Kidney epithelial cell (primary cell): ENCODE data around the gene HEBP2. TPM values are rescaled to one million over a fixed set of nuclear protein-coding genes. Genes with fewer than 3 reads are reported as not detected.

Experiments
- DNase-seq: peaks from one replicate; pipeline ENCODE4 v3.0.0-alpha.2; 2010; ENCODE audit warnings: low read depth
- H3K27me3 ChIP-seq: 2 replicates; pipeline ENCODE4 v1.6.0; 2011; ENCODE audit warnings: low read length; ENCODE audit not compliant: control insufficient read depth, insufficient read depth
- H3K36me3 ChIP-seq: 2 replicates; pipeline ENCODE4 v1.5.1; 2011; ENCODE audit warnings: low read length; ENCODE audit not compliant: control insufficient read depth, insufficient read depth
- H3K4me3 ChIP-seq: 2 replicates; pipeline ENCODE4 v1.5.1; 2011; ENCODE audit warnings: low read depth, mild to moderate bottlenecking, control low read depth, low read length
- total RNA-seq: library from RNA; depleted of rRNA; stranded (reverse); fragments of >200 nt; gene quantifications from 2 replicates; pipeline ENCODE4 v1.2.3, GENCODE V29; 2015
- TF ChIP-seq, protein P1 (sequence below): IDR thresholded peaks from 2 replicates; pipeline ENCODE4 v1.5.1; 2011; ENCODE audit warnings: mild to moderate bottlenecking, moderate library complexity, low read length, control low read depth, inconsistent platforms; ENCODE audit not compliant: insufficient read depth, poor library complexity, severe bottlenecking

Gene HEBP2
- total RNA-seq, 1 donor from 2014 or later: 82.1 TPM

DNA sequence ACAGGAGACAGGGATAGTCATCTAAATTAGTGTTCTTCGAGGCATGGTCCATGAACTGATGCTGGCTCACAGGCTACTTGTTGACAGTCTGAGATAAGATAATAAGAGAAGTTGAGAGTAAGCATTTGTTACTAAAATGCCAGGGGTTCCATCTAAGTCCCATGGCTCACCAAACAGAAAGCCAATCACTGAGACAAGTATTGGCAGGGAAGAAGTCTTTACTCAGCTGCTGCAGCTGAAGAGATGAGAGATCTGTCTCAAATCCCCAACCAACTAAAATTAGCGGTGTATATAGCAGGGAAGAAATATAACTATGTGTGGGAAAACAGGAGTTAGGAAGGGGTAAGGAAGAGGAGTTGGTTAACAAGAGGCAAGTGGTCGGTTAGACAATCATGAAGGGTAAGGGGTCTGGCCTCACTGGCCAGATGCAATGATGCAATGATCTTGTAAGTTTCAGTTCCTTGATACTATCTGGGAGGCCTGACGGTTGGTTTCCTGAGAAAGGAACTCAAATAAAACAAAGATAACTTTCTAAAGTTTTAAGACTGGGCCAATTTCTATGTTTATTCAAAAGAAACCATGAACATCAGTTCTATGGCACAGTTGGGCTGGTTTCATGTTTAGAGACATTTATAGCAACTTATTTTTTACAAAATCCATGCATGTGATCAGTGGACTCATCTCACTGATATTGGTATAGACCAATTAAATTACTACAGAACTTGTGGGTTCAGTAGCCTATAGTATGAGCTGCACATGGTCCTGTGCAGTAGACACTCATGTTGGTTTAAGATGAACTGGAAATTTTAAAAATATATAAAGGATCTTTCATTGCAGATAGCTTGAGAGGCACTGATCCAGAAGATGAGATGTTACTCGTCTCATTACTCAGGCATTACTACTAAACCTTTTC is 9.9 kb upstream of the HEBP2 start:
- DNase-seq: no peak
- no peaks in the 10 kb centered on the region for H3K27me3 ChIP-seq
- no peaks in the 10 kb centered on the region for H3K36me3 ChIP-seq
- TF ChIP-seq, protein P1, sequence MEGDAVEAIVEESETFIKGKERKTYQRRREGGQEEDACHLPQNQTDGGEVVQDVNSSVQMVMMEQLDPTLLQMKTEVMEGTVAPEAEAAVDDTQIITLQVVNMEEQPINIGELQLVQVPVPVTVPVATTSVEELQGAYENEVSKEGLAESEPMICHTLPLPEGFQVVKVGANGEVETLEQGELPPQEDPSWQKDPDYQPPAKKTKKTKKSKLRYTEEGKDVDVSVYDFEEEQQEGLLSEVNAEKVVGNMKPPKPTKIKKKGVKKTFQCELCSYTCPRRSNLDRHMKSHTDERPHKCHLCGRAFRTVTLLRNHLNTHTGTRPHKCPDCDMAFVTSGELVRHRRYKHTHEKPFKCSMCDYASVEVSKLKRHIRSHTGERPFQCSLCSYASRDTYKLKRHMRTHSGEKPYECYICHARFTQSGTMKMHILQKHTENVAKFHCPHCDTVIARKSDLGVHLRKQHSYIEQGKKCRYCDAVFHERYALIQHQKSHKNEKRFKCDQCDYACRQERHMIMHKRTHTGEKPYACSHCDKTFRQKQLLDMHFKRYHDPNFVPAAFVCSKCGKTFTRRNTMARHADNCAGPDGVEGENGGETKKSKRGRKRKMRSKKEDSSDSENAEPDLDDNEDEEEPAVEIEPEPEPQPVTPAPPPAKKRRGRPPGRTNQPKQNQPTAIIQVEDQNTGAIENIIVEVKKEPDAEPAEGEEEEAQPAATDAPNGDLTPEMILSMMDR: no peak
- H3K4me3 ChIP-seq: no peak overlapping the region

- TF ChIP-seq, protein P1: no peak
- no peaks in the 10 kb centered on the region for H3K27me3 ChIP-seq
- no peaks in the 10 kb centered on the region for H3K36me3 ChIP-seq
- DNase-seq: no peak
- H3K4me3 ChIP-seq: no peak overlapping the region
These were observed 7.3 kb upstream of the HEBP2 start for GRCh38 chr6:138396709-138397108.

DNA sequence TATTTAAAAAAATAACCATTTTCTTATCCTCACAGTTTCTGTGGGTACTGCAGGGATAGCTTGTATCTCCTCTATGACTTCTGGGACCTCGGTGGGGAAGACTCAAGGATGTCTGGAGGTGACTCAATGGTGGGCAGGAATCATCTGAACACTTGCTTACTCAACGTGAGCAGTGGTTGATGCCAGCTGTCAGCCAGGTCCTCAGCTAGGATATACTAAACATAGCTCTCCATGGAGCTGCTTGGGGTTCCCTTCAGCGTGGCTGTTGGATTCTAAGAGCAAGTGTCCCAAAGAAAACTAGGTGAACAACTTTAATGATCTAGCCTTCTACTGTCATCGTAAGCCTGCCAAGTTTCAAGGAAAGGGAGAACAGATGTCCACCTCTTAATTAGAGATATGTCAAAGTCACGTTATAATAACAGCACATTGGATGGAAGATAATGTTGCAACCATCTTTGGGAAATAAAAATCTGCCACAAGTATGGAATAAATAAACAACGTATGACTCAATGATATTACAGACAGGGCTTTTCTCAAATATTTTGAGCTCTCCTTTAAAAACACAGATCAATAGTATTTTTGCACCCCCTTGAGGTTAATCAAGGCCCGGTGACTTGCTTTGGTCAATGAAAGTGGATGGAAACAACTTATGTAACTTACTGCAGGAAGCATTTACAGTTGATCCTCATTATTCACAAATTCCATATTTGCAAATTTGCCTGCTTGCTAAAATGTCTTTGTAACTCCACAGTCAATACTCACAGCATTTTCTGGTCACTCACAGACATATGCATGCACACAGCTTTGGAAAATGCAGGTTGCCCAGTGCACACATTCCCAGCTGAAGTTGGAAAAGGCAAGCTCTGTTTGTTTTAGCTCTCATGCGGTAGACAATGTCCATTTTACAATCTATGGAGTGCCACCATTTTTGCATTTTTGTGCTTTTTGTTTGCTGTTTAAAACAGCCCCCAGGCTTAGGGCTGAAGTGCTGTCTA is 6.6 kb upstream of the HEBP2 start:
- no peaks in the 10 kb centered on the region for H3K36me3 ChIP-seq
- no peak overlapping the region for H3K4me3 ChIP-seq
- TF ChIP-seq, protein P1: no peak
- no peaks in the 10 kb centered on the region for H3K27me3 ChIP-seq
- DNase-seq: no peak

- H3K4me3 ChIP-seq: no peak overlapping the region
- no peaks in the 10 kb centered on the region for H3K36me3 ChIP-seq
- DNase-seq: no peak
- TF ChIP-seq, protein P1: no peak
- no peaks in the 10 kb centered on the region for H3K27me3 ChIP-seq
These were observed 3.7 kb upstream of the HEBP2 start for GRCh38 chr6:138400326-138400725.

DNA sequence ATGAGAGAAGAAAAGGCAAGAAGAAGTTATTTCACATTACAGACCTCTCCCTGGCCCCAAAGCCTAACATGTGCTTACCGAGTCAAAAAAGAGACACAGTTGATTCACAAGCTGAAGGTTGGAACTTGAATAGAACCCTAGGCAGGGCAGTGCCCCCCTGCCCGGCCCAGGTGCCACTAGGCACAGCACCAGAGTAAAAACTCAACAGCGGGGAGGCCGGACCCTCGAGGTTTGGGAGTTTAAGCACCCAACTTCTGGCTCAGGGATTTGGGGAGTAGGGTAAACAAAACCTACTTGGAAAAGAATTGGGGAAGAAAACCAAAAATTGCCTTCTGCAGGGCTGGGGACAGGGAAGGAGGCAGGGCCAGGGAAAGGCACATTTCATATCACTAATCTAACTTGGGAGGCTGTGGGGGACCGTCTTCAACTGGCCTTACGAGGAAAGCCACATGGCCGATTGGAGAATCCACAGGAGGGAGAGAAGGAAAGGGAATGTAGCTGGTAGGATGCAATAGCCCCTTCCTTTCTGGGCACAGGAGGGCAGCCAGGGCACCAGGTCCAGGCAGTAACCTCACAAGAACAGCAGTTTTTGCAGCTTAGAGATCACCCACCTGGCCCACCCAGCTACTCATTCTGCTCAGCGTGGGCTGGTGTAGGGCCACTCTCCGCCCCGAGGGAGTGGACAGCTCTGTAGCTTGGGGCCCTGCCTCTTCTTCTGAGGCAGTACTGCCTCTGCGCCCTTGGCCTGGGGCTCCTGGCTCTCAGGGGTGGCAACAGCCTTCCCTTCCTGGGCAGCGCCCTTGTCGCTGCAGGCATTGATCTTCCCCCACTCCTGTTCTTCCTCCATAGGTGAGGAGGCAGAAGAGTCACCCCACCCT is 1.8 kb upstream of the HEBP2 start:
- DNase-seq: no peak
- no peaks in the 10 kb centered on the region for H3K27me3 ChIP-seq
- no peaks in the 10 kb centered on the region for H3K36me3 ChIP-seq
- no peak overlapping the region for H3K4me3 ChIP-seq
- TF ChIP-seq, protein P1: no peak
